GM12892 (cell line): ENCODE results near the gene VSIG10L2. TPM values are rescaled to one million over a fixed set of nuclear protein-coding genes. Genes with fewer than 3 reads are reported as not detected.
"Not testable (repeated sequence)": the region's sequence is repeated elsewhere in the genome, so short reads cannot be mapped to it uniquely, and the experiment has no call there.

Experiments used
- DNase-seq: peaks from one replicate; pipeline ENCODE4 v3.0.0; 2011; ENCODE audit not compliant: insufficient read length
- FAIRE-seq: peaks from 2 replicates; lab custom pipeline; 2011; peaks lifted over from hg19 to GRCh38; lab: Jason Lieb, UNC
- POLR2A ChIP-seq: IDR thresholded peaks from 2 replicates; pipeline ENCODE4 v1.6.1; 2011; ENCODE audit warnings: low read depth, low read length, control low read depth
- POLR2AphosphoS5 ChIP-seq: IDR thresholded peaks from 2 replicates; pipeline ENCODE4 v1.6.1; 2011; ENCODE audit warnings: low read depth, low read length, control low read depth
- TAF1 ChIP-seq: IDR thresholded peaks from 2 replicates; pipeline ENCODE4 v1.6.1; 2011; ENCODE audit warnings: low read depth, mild to moderate bottlenecking, control low read depth, low read length, borderline replicate concordance
- polyA plus RNA-seq: library from polyadenylated mRNA; unstranded; fragments of >200 nt; gene quantifications from one replicate; pipeline ENCODE4 v1.2.1, GENCODE V29; 2012; ENCODE audit warnings: missing spikeins, inconsistent platforms; ENCODE audit not compliant: missing spikeins

Gene VSIG10L2
- polyA plus RNA-seq = not detected

DNA sequence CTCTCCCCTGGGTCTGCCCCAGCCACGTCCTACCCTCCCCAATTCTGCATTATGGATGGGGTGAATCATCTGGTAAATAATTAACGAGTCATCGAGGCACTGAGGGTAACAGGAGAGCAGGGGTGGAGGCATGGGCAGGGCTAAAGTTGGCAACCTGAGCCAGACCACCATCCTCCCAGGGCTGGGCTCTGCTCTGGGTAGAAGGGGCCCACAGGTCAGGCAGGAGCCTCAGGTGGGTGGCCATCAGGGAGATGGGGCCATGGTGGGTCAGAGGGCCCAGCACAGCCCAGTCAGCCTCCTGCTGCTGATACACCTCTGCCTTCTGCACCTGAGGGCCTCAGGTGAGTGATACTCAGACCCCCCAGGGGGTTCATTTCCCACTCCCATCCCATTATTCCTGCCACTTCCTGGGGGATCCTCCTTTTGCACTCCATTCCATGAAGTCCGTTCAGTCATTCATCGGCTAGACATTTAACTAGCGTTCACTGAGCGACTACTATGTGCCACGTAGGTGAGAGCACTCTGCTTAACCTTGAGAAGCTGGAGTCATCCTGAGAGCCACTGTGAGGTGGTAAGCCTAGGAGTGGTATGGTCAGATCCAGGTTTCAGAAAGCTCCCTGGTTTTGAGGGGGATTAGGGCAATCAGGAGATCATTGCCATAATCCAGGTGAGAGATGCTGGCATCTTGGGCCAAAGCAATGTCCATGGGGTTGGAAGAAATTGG lies at the start of gene VSIG10L2:
VSIG10L2 (plus strand) TSS at position 248 of the 724 bp plus-strand sequence; CDS start at position 260, 12 bp downstream.
- FAIRE-seq (no peak), DNase-seq (no peak)
- TF ChIP-seq POLR2AphosphoS5 (no peak), TAF1 (no peak), POLR2A (no peak)

DNA sequence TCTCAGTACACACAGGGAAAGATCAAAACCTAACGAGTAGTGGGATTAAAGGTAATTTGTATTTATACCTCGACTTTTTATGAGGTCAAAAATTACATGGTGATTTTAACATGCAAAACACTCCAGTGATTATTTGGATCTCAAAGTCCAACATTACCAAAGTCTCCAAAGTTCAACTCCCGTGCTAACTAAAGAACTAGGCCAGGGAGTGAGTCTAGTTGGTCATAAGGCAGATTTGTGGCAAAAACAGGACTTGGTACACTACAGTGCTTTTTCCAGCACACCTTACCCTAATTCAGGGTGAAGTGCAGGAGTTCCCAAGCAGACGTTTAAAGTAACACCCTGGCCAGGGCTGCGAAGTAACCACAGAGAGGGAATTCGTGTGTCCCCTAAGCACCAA lies 44.0 kb upstream of the VSIG10L2 start:
- FAIRE-seq (no peak), DNase-seq (no peak)
- no peak for TF ChIP-seq POLR2AphosphoS5
- no peak for TF ChIP-seq POLR2A
- TF ChIP-seq TAF1 = no peak

GRCh38 chr11:125902277-125902926 lies 43.4 kb upstream of the VSIG10L2 start:
- no peak for DNase-seq
- no peak for TF ChIP-seq TAF1
- TF ChIP-seq POLR2AphosphoS5 = no peak
- TF ChIP-seq POLR2A = no peak
- FAIRE-seq = no peak

- peak; percentile 71 for DNase-seq
- TF ChIP-seq POLR2A = peak; percentile 82
- TF ChIP-seq TAF1 = peak; percentile 55; the same call in 1 of the 2 replicates
- peak; percentile 77 for TF ChIP-seq POLR2AphosphoS5
- FAIRE-seq = peak; percentile 97
Measured at GRCh38 chr11:125902927-125903710, 42.7 kb upstream of the VSIG10L2 start, which contains the start of gene PUS3. PUS3 (minus strand) TSS chr11:125903206; CDS start chr11:125896284, 6,922 bp downstream.

DNA sequence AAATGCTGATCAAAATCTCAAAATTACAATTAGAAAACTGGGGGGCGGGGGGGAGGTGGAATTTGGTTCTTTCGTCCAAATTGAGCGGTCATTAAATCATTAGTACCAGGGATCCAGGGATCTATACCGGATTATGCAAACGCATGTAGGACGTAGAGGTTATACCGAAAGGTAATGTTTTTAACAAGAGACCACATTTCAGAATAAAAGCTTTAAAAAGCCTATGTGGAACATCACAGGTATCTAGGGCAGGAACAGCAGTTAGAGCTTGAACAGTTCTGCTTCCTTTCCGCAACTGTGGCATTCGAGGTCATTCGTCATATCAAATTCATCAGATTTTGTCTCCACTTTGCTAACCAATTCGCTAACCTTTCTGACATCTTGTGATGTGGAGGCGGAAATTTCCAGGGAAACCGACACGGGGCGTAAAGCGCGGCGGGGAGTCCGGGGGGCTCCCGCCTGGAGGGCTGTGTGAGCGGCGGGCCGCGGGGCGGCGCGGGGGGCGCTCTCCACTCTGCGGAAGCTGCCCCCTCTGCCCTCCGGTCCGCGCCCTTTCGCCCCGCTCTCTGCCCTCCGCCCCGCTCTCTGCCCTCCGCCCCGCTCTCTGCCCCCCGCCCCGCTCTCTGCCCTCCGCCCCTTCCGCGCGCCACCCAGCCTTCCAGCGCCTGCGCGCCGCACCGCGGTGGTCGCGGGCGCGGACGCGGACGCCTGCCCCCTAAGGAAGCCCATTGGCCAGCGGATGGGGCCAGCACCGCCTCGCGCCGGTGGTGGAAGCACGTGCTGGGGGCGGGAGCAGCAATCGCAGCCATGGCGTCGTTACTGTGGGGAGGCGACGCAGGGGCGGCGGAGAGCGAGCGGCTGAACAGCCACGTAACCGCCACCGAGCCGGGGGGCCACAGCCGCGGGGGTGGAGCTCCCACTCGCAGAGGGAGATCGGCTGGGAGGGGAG lies 41.9 kb upstream of the VSIG10L2 start, which contains the start of gene DDX25:
DDX25 (plus strand) TSS at position 798 of the 949 bp plus-strand sequence; CDS start at position 808, 10 bp downstream.
- TF ChIP-seq POLR2A = no peak
- TF ChIP-seq POLR2AphosphoS5 = no peak
- no peak for TF ChIP-seq TAF1
- DNase-seq (no peak), FAIRE-seq (peak; percentile 30)

- no peak for DNase-seq
- FAIRE-seq = no peak
- TF ChIP-seq TAF1 = no peak
- TF ChIP-seq POLR2A = no peak
- TF ChIP-seq POLR2AphosphoS5 = no peak
Measured at GRCh38 chr11:125904678-125905077, 41.2 kb upstream of the VSIG10L2 start.

DNA sequence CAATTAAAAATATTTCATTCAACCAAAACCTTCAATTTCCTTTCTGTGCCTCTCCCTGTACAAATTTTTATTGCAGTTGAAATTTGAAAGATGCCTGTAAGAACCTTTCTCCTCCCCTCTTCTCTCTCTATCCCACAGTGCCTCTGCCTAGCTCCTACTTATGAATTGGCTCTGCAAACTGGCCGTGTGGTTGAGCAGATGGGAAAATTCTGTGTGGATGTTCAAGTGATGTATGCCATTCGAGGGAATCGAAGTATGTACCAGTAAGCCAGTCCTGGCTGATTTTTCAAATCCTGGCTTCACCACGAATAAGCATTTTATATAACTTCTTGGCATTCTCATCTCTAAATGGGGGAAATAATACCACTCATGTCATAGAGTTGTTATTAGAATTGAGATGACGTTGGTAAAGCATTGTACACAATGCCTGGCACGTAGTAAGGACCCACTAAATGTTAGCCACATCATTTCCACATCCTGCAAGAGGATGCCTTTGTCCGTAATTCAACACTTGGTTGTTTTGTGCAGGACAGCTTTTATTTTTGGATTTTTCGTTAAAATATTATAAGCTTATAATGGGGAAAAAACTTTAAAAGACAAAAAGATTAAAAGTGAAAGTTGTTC lies 35.5 kb upstream of the VSIG10L2 start:
- no peak for TF ChIP-seq TAF1
- no peak for TF ChIP-seq POLR2A
- TF ChIP-seq POLR2AphosphoS5 = no peak
- FAIRE-seq (no peak), DNase-seq (no peak)

DNA sequence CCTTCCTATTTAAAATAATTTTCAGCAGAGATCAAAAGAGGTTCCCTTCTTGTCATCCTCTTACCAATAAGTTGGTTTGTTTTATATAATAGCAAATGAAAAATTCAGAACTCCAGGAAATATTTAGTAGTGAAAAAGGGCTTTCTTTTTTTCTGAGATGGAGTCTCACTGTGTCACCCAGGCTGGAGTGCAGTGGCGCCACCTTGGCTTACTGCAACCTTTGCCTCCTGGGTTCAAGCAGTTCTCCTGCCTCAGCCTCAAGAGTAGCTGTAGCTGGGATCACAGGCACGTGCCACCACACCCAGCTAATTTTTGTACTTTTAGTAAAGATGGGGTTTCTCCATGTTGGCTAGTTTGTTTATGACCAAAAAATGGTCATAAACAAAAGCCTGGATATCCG lies 31.2 kb upstream of the VSIG10L2 start:
- DNase-seq, FAIRE-seq: not testable (repeated sequence)

- no peak for DNase-seq
- TF ChIP-seq POLR2AphosphoS5 = no peak
- TF ChIP-seq POLR2A = no peak
- no peak for TF ChIP-seq TAF1
- FAIRE-seq = no peak
Measured at GRCh38 chr11:125916683-125917347, 29.0 kb upstream of the VSIG10L2 start.
